Transverse colon (tissue), 4 donors: ENCODE results near the gene OPALIN. TPM values are rescaled to one million over a fixed set of nuclear protein-coding genes. Genes with fewer than 3 reads are reported as not detected.

ENCODE experiments used
- DNase-seq: peaks from one replicate; pipeline ENCODE4 v3.0.0-alpha.2; 2019
- H3K27ac ChIP-seq, 4 donors: fragments of 200-600 bp; sonication (generic); 2 replicates each; pipeline ENCODE4 v1.5.1; 2016 to 2018; ENCODE audit warnings: inconsistent platforms in 4 of 4
- H3K27me3 ChIP-seq: fragments of 200-600 bp; sonication (generic); 2 replicates; pipeline ENCODE4 v1.5.1; 2017; ENCODE audit warnings: inconsistent platforms
- H3K36me3 ChIP-seq, 4 donors: fragments of 200-600 bp; sonication (generic); 2 replicates each; pipeline ENCODE4 v1.5.1; 2017 to 2019; ENCODE audit warnings: inconsistent platforms in 4 of 4
- H3K4me1 ChIP-seq, 4 donors: fragments of 200-600 bp; sonication (generic); 2 replicates each; pipeline ENCODE4 v1.5.1; 2017 to 2020; ENCODE audit warnings: inconsistent platforms in 4 of 4
- H3K4me3 ChIP-seq, 4 donors: fragments of 200-600 bp; sonication (generic); 1 replicate in 1 of 4; 2 replicates in 3 of 4; pipeline versions ENCODE4 v1.5.1 to v1.6.1; 2017 to 2019; ENCODE audit warnings: inconsistent platforms in 4 of 4
- H3K9me3 ChIP-seq, 2 donors: fragments of 200-600 bp; sonication (generic); 2 replicates each; pipeline ENCODE4 v1.5.1; 2017 to 2019; ENCODE audit warnings: inconsistent platforms in 2 of 2
- CTCF ChIP-seq, 5 experiments: fragments of 200-600 bp in 3 of 5; fragments of 450-650 bp in 2 of 5; sonication (generic) in 3 of 5; IDR thresholded peaks; 1 replicate in 2 of 5; 2 replicates in 3 of 5; pipeline ENCODE4 v1.5.1; 2016 to 2017; ENCODE audit warnings: antibody characterized with exemption in 5 of 5, inconsistent platforms in 3 of 5, mild to moderate bottlenecking in 2 of 5, moderate library complexity in 1 of 5
- EP300 ChIP-seq: sonication (generic); formaldehyde crosslinking; IDR thresholded peaks from one replicate; pipeline ENCODE4 v1.6.1; 2017; ENCODE audit warnings: antibody characterized with exemption, low read depth
- POLR2A ChIP-seq: fragments of 450-650 bp; IDR thresholded peaks from one replicate; pipeline ENCODE4 v1.6.1; 2016; ENCODE audit warnings: antibody characterized with exemption, mild to moderate bottlenecking, moderate library complexity
- POLR2AphosphoS5 ChIP-seq, 3 donors: sonication (generic); formaldehyde crosslinking; IDR thresholded peaks; one replicate each; pipeline ENCODE4 v1.6.1; 2016; ENCODE audit warnings: antibody characterized with exemption in 3 of 3
- WGBS, 2 donors: methylation state at CpG; one replicate each; pipeline ENCODE4 v1.1.5; 2018; ENCODE audit warnings: low coverage in 1 of 2; 5-methylcytosine and 5-hydroxymethylcytosine counted together
- in situ Hi-C, 4 donors: fragments of 200-750 bp; cut with MboI; loops; one replicate each; pipeline versions ENCODE4 v1.15.0 to v1.15.1; 2017; ENCODE audit warnings: low sequenced_read_pairs in 3 of 4, low pct_ligation_motif_present in 1 of 4, low pct_unique_long_range_greater_than_20kb in 1 of 4
- intact Hi-C: fragments of 100-400 bp; cut with DNase I; formaldehyde crosslinking; loops from one replicate; pipeline ENCODE4 v1.15.1; 2023; ENCODE audit warnings: low total_unique reads
- total RNA-seq, 4 donors: library from RNA; depleted of rRNA; stranded (reverse); fragments of >200 nt; gene quantifications; one replicate each; pipeline ENCODE4 v1.1.0, GENCODE V29; 2016

The OPALIN gene
- total RNA-seq, 4 donors from 2014 or later: not detected

GRCh38 chr10:96395931-96396877, 37.4 kb upstream of the OPALIN start:
- Histone ChIP-seq H3K27ac (no peak overlapping the region), H3K9me3 (no peaks in the 10 kb centered on the region), H3K27me3 (peaks cover 36% of the 10 kb centered on the region), H3K4me3 (peak overlapping the region in 1 of 4 donors; percentile 36), H3K4me1 (peaks cover 0 to 6% (median 0%) of the 10 kb centered on the region in 4 donors), H3K36me3 (no peaks in the 10 kb centered on the region)
- 25 to 50% methylated on average over 7 to 24 of the region's 24 CpGs for WGBS, 2 donors
- in situ Hi-C loops: loop anchor here in 2 of 4 donors (10.0 to 25.0 kb wide), 2 partner anchors 109 to 116 kb away; partner anchors contain the start of gene TLL2 (in 1 of the 2)
- peak; percentile 68 for DNase-seq
- TF ChIP-seq POLR2A (no peak), POLR2AphosphoS5 (IDR thresholded peaks at IDR 0.05) (no peak), EP300 (no peak), CTCF (IDR thresholded peaks at IDR 0.05) (peak; percentile 82 to 86 (median 84))
- intact Hi-C loops: loop anchor here (5.0 kb wide), 1 partner anchor 116 kb away; the partner anchor contains the start of gene TLL2

GRCh38 chr10:96390460-96390864, 31.7 kb upstream of the OPALIN start:
- Histone ChIP-seq H3K4me3 (no peak overlapping the region), H3K36me3 (no peaks in the 10 kb centered on the region), H3K4me1 (peaks cover 0 to 9% (median 0%) of the 10 kb centered on the region in 4 donors), H3K27ac (peak overlapping the region in 1 of 4 donors; percentile 2), H3K27me3 (peaks cover 18% of the 10 kb centered on the region), H3K9me3 (no peaks in the 10 kb centered on the region)
- 80 to 94% methylated on average over 3 to 7 of the region's 7 CpGs for WGBS, 2 donors
- DNase-seq: peak; percentile 52
- in situ Hi-C loops (loop anchor here in 2 of 4 donors (10.0 to 25.0 kb wide), 2 partner anchors 114 to 122 kb away; partner anchors contain the start of gene TLL2 (in 1 of the 2)), intact Hi-C loops (no loop called here)
- TF ChIP-seq CTCF (IDR thresholded peaks at IDR 0.05): no peak
- no peak for TF ChIP-seq POLR2A
- peak; percentile 64 to 81 (median 69) for TF ChIP-seq POLR2AphosphoS5 (IDR thresholded peaks at IDR 0.05)
- TF ChIP-seq EP300: peak; percentile 40

- no peak for TF ChIP-seq CTCF (IDR thresholded peaks at IDR 0.05)
- no peak for TF ChIP-seq POLR2AphosphoS5 (IDR thresholded peaks at IDR 0.05)
- no peak for TF ChIP-seq EP300
- TF ChIP-seq POLR2A: no peak
- no peaks in the 10 kb centered on the region for H3K9me3 ChIP-seq
- intact Hi-C loops: no loop called here
- H3K4me3 ChIP-seq: no peak overlapping the region
- WGBS, 2 donors: 71% methylated on average over 5 of the region's 5 CpGs; no CpG with 5 or more reads in 1 of the 2 donors
- peaks cover 12% of the 10 kb centered on the region for H3K27me3 ChIP-seq
- in situ Hi-C loops: loop anchor here in 2 of 4 donors (10.0 to 25.0 kb wide), 2 partner anchors 115 to 123 kb away; partner anchors contain the start of gene TLL2 (in 1 of the 2)
- DNase-seq: no peak
- no peaks in the 10 kb centered on the region for H3K36me3 ChIP-seq
- peaks cover 0 to 9% (median 0%) of the 10 kb centered on the region in 4 donors for H3K4me1 ChIP-seq
- peak overlapping the region in 2 of 4 donors; percentile 0 to 39 for H3K27ac ChIP-seq
These were observed 31.0 kb upstream of the OPALIN start for GRCh38 chr10:96389785-96390184.

- DNase-seq: no peak
- in situ Hi-C loops (loop anchor here in 1 of 4 donors (25.0 kb wide), 1 partner anchor 125 kb away; the partner anchor contains the start of gene TLL2), intact Hi-C loops (no loop called here)
- WGBS, 2 donors: 77 to 82% methylated on average over 7 of the region's 7 CpGs
- H3K4me1 ChIP-seq: peaks cover 0 to 9% (median 0%) of the 10 kb centered on the region in 4 donors
- H3K27ac ChIP-seq: no peak overlapping the region
- H3K36me3 ChIP-seq: no peaks in the 10 kb centered on the region
- H3K4me3 ChIP-seq: no peak overlapping the region
- H3K9me3 ChIP-seq: no peaks in the 10 kb centered on the region
- H3K27me3 ChIP-seq: peaks cover 9% of the 10 kb centered on the region
- no peak for TF ChIP-seq POLR2A
- TF ChIP-seq CTCF (IDR thresholded peaks at IDR 0.05): no peak
- TF ChIP-seq POLR2AphosphoS5 (IDR thresholded peaks at IDR 0.05): no peak
- no peak for TF ChIP-seq EP300
These were observed 28.8 kb upstream of the OPALIN start for GRCh38 chr10:96387601-96388000.
